SK-N-SH (cell line): ENCODE results near the gene RFX2. TPM values are rescaled to one million over a fixed set of nuclear protein-coding genes. Genes with fewer than 3 reads are reported as not detected.

Experiments
- CTCF ChIA-PET: fragments of 300-600, 350-600 bp; formaldehyde crosslinking; extraction: SDS; loops from one replicate; lab custom pipeline; 2021; lab: Yijun Ruan, JAX
- POLR2A ChIA-PET: fragments of 350-600 bp; sonication (Branson Sonifier 250); formaldehyde crosslinking; extraction: SDS; loops from one replicate; lab custom pipeline; 2020; ENCODE audit warnings: antibody characterized with exemption, inconsistent platforms; lab: Yijun Ruan, JAX
- DNase-seq: peaks from one replicate; pipeline ENCODE4 v3.0.0; 2012
- H2AFZ ChIP-seq: fragments of 200-600 bp; sonication (generic); 2 replicates; pipeline ENCODE4 v1.8.1; 2016; ENCODE audit warnings: antibody characterized with exemption, mild to moderate bottlenecking, low read depth
- H3F3A ChIP-seq: fragments of 200-600 bp; sonication (generic); replicated peaks from 2 replicates; pipeline ENCODE3; 2016; ENCODE audit warnings: antibody characterized with exemption, mild to moderate bottlenecking; ENCODE audit not compliant: insufficient read depth
- H3K27ac ChIP-seq, 2 experiments: fragments of 200-500 bp in 1 of 2; fragments of 200-600 bp in 1 of 2; sonication (Bioruptor generic) in 1 of 2; sonication (generic), shearing (Covaris generic) in 1 of 2; 2 replicates each; pipeline versions ENCODE4 v1.5.1 to v1.6.1; 2014 to 2016; ENCODE audit warnings: low read depth in 2 of 2, inconsistent platforms in 1 of 2, low read length in 1 of 2, mild to moderate bottlenecking in 1 of 2, mixed read lengths in 1 of 2
- H3K27me3 ChIP-seq: fragments of 200-600 bp; sonication (generic), shearing (Covaris generic); 2 replicates; pipeline ENCODE4 v1.6.1; 2016; ENCODE audit warnings: mixed run types; ENCODE audit not compliant: insufficient read depth
- H3K36me3 ChIP-seq, 2 experiments: fragments of 200-500 bp in 1 of 2; fragments of 200-600 bp in 1 of 2; sonication (Bioruptor generic) in 1 of 2; sonication (generic) in 1 of 2; replicated peaks in 1 of 2; 2 replicates each; pipeline versions ENCODE3 to v1.5.1; 2014 to 2016; ENCODE audit warnings: low read length in 1 of 2, mild to moderate bottlenecking in 1 of 2; ENCODE audit not compliant: insufficient read depth in 2 of 2, control insufficient read depth in 1 of 2
- H3K4me1 ChIP-seq, 2 experiments: fragments of 200-500 bp in 1 of 2; fragments of 200-600 bp in 1 of 2; sonication (Bioruptor generic) in 1 of 2; sonication (generic), shearing (Covaris generic) in 1 of 2; 2 replicates each; pipeline versions ENCODE4 v1.5.1 to v1.6.1; 2014 to 2016; ENCODE audit warnings: low read depth in 1 of 2, low read length in 1 of 2, mixed run types in 1 of 2; ENCODE audit not compliant: insufficient read depth in 2 of 2, control insufficient read depth in 1 of 2
- H3K4me2 ChIP-seq: fragments of 200-600 bp; sonication (generic), shearing (Covaris generic); 2 replicates; pipeline ENCODE4 v1.6.1; 2017; ENCODE audit warnings: mixed run types
- H3K4me3 ChIP-seq, 2 experiments: fragments of 200-500 bp in 1 of 2; fragments of 200-600 bp in 1 of 2; sonication (Bioruptor generic) in 1 of 2; sonication (generic), shearing (Covaris generic) in 1 of 2; 2 replicates each; pipeline versions ENCODE4 v1.5.1 to v1.8.1; 2014 to 2016; ENCODE audit warnings: low read depth in 2 of 2, inconsistent platforms in 1 of 2, low read length in 1 of 2, mild to moderate bottlenecking in 1 of 2, mixed read lengths in 1 of 2, moderate library complexity in 1 of 2
- H3K79me2 ChIP-seq: fragments of 200-600 bp; sonication (generic); 2 replicates; pipeline ENCODE4 v1.8.1; 2017; ENCODE audit warnings: mild to moderate bottlenecking; ENCODE audit not compliant: insufficient read depth
- H3K9ac ChIP-seq: fragments of 200-600 bp; sonication (generic); 2 replicates; pipeline ENCODE4 v1.6.1; 2017; ENCODE audit warnings: mixed run types
- H3K9me2 ChIP-seq: fragments of 200-600 bp; sonication (generic); 2 replicates; pipeline ENCODE4 v1.6.1; 2017; ENCODE audit warnings: mixed run types
- H3K9me3 ChIP-seq: fragments of 200-600 bp; sonication (generic); 2 replicates; pipeline ENCODE4 v1.6.1; 2017; ENCODE audit warnings: mixed run types, mild to moderate bottlenecking, moderate library complexity
- H4K20me1 ChIP-seq: fragments of 200-600 bp; sonication (generic); 2 replicates; pipeline ENCODE4 v1.6.1; 2017; ENCODE audit warnings: mild to moderate bottlenecking, mixed run types; ENCODE audit not compliant: insufficient read depth
- EP300 ChIP-seq, 2 experiments: IDR thresholded peaks; 2 replicates each; pipeline versions ENCODE4 v1.4.0 to v1.6.1; 2012; ENCODE audit warnings: borderline replicate concordance in 1 of 2, low read depth in 1 of 2, low read length in 1 of 2
- EZH2phosphoT487 ChIP-seq: fragments of 200-600 bp; sonication (generic); IDR thresholded peaks from 2 replicates; pipeline ENCODE4 v1.6.1; 2017; ENCODE audit warnings: low read depth, mixed run types, mild to moderate bottlenecking, antibody characterized with exemption, moderate library complexity, borderline replicate concordance
- FOXJ3 ChIP-seq: sonication (generic); formaldehyde crosslinking; IDR thresholded peaks from 2 replicates; pipeline ENCODE4 v1.5.1; 2020; ENCODE audit warnings: mild to moderate bottlenecking, missing genetic modification reagents
- FOXM1 ChIP-seq: IDR thresholded peaks from 2 replicates; pipeline ENCODE4 v1.4.0; 2012; ENCODE audit warnings: low read depth, mild to moderate bottlenecking
- GABPA ChIP-seq: IDR thresholded peaks from 2 replicates; pipeline ENCODE4 v1.4.0; 2012; ENCODE audit warnings: low read depth, mild to moderate bottlenecking
- GATA2 ChIP-seq: sonication (generic); formaldehyde crosslinking; IDR thresholded peaks from 2 replicates; pipeline ENCODE4 v1.5.0; 2020; ENCODE audit warnings: mild to moderate bottlenecking, missing genetic modification reagents
- POLR2AphosphoS5 ChIP-seq: IDR thresholded peaks from 2 replicates; pipeline ENCODE4 v1.6.1; 2012; ENCODE audit warnings: low read depth, low read length
- RCOR1 ChIP-seq: fragments of 150-350 bp; IDR thresholded peaks from 2 replicates; pipeline ENCODE4 v1.6.1; 2017; ENCODE audit warnings: antibody characterized with exemption, low read length
- RXRA ChIP-seq: IDR thresholded peaks from 2 replicates; pipeline ENCODE4 v1.4.0; 2012; ENCODE audit warnings: low read depth, mild to moderate bottlenecking, borderline replicate concordance
- TAF1 ChIP-seq: IDR thresholded peaks from 2 replicates; pipeline ENCODE4 v1.6.1; 2012; ENCODE audit warnings: low read depth, mild to moderate bottlenecking, low read length, moderate library complexity, borderline replicate concordance
- TCF12 ChIP-seq: IDR thresholded peaks from 2 replicates; pipeline ENCODE4 v1.4.0; 2012
- YY1 ChIP-seq: IDR thresholded peaks from 2 replicates; pipeline ENCODE4 v1.4.0; 2012; ENCODE audit warnings: low read depth, mild to moderate bottlenecking
- WGBS: methylation state at CpG from one replicate; pipeline ENCODE4 v1.1.6; 2017; ENCODE audit warnings: low lambda C conversion rate; 5-methylcytosine and 5-hydroxymethylcytosine counted together
- polyA plus RNA-seq, 3 experiments: library from polyadenylated mRNA; depleted of rRNA; stranded (reverse); fragments of >200 nt; gene quantifications; 2 replicates each; pipeline ENCODE4 v1.2.3, GENCODE V29; 2012
- TF ChIP-seq, protein P1 (sequence below): IDR thresholded peaks from 2 replicates; pipeline ENCODE4 v1.4.0; 2012; ENCODE audit warnings: low read depth
- TF ChIP-seq, protein P2 (sequence below): IDR thresholded peaks from 2 replicates; pipeline ENCODE4 v1.4.0; 2012; ENCODE audit warnings: low read depth, borderline replicate concordance
- TF ChIP-seq, protein P3 (sequence below): IDR thresholded peaks from 2 replicates; pipeline ENCODE4; 2012

The RFX2 gene
- polyA plus RNA-seq, 1 of the 3 experiments (the other 2 are of a cell fraction), result 12.6 TPM

DNA sequence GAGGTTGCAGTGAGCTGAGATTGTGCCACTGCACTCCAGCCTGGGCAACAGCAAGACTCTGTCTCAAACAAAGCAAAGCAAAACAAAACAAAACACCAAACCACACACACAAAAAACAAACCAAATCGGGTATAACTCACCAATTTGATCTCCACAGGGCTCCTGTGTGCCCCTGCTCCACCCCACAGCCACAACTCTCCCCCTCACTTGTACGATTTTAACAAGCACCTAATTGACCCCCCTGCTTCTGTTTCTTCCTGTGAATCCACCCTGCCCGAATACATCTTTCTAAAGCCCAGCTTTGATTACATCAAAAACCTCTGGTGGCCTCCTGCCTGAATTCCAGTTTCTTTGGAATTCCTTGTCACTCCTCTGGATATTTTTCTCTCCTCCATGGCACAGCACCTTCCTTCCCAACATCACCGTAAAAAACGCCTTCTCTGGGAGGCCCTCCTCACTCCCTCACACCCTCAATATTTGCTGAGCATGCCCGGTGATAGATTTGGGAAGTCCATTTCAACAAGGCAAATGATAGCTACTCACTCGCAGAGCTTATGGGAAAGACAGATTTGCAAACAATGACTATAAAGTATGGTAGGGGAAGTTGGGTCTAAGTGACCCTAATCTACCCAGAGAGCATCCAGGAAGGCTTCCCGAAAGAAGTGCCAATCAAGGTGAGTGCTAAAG is 120.8 kb downstream of the RFX2 start:
- TF ChIP-seq RXRA, result no peak
- no peak for TF ChIP-seq EZH2phosphoT487
- TF ChIP-seq GATA2 (CRISPR knock-in tag), result no peak
- TF ChIP-seq, protein P1, sequence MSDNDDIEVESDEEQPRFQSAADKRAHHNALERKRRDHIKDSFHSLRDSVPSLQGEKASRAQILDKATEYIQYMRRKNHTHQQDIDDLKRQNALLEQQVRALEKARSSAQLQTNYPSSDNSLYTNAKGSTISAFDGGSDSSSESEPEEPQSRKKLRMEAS, result no peak
- TF ChIP-seq EP300 (IDR thresholded peaks at IDR 0.05; ENCODE audit: borderline replicate concordance in 1 of 2, low read depth in 1 of 2, low read length in 1 of 2), result no peak
- TF ChIP-seq RCOR1, result no peak
- no peak for TF ChIP-seq YY1
- TF ChIP-seq POLR2AphosphoS5, result no peak
- TF ChIP-seq GABPA, result no peak
- TF ChIP-seq, protein P2, sequence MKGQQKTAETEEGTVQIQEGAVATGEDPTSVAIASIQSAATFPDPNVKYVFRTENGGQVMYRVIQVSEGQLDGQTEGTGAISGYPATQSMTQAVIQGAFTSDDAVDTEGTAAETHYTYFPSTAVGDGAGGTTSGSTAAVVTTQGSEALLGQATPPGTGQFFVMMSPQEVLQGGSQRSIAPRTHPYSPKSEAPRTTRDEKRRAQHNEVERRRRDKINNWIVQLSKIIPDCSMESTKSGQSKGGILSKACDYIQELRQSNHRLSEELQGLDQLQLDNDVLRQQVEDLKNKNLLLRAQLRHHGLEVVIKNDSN, result no peak
- TF ChIP-seq TCF12, result no peak
- TF ChIP-seq FOXM1, result no peak
- TF ChIP-seq, protein P3, sequence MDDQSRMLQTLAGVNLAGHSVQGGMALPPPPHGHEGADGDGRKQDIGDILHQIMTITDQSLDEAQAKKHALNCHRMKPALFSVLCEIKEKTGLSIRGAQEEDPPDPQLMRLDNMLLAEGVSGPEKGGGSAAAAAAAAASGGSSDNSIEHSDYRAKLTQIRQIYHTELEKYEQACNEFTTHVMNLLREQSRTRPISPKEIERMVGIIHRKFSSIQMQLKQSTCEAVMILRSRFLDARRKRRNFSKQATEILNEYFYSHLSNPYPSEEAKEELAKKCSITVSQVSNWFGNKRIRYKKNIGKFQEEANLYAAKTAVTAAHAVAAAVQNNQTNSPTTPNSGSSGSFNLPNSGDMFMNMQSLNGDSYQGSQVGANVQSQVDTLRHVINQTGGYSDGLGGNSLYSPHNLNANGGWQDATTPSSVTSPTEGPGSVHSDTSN, result no peak
- no peak for TF ChIP-seq TAF1
- TF ChIP-seq FOXJ3 (CRISPR knock-in tag), result no peak
- Histone ChIP-seq H2AFZ (no peak overlapping the region), H3K36me3 (peaks cover 2 to 3% of the 10 kb centered on the region in 2 experiments), H3K4me1 (peaks cover 9 to 23% of the 10 kb centered on the region in 2 experiments; a peak in 3 of 4 replicates), H3K9ac (no peak overlapping the region), H3K79me2 (no peaks in the 10 kb centered on the region), H3K4me3 (no peak overlapping the region), H4K20me1 (no peaks in the 10 kb centered on the region), H3K9me2 (no peaks in the 10 kb centered on the region), H3K4me2 (no peak overlapping the region), H3K27ac (no peak overlapping the region), H3K27me3 (no peaks in the 10 kb centered on the region), H3K9me3 (no peaks in the 10 kb centered on the region), H3F3A (peaks cover 6% of the 10 kb centered on the region)
- no peak for DNase-seq
- 72% methylated on average over 8 of the region's 8 CpGs for WGBS
- POLR2A ChIA-PET, result interaction anchor here (0.8 kb wide), 2 partner anchors 10 to 11 kb away, joined by 3 read pairs; partner anchors contain the start of gene RANBP3
- CTCF ChIA-PET, result interaction anchor here (0.6 to 12.1 kb wide), 11 partner anchors 9 to 1400 kb away, joined by 3 to 448 read pairs (median 14); partner anchors contain the start of gene NRTN
